Smooth muscle cell (in vitro differentiated cells): ENCODE data around the gene ATG4D. TPM values are rescaled to one million over a fixed set of nuclear protein-coding genes. Genes with fewer than 3 reads are reported as not detected.
"Not testable (repeated sequence)": the region's sequence is repeated elsewhere in the genome, so short reads cannot be mapped to it uniquely, and the experiment has no call there.

Experiments
- DNase-seq: peaks from one replicate; lab custom pipeline; 2025; ENCODE audit not compliant: unreplicated experiment; lab: John Stamatoyannopoulos, UW
- H2AFZ ChIP-seq: fragments of 200-600 bp; sonication (generic); 2 replicates; pipeline ENCODE4 v1.6.0; 2016; ENCODE audit warnings: antibody characterized with exemption, low read depth, mild to moderate bottlenecking
- H3F3A ChIP-seq: fragments of 200-600 bp; sonication (generic); 2 replicates; pipeline ENCODE4 v1.6.0; 2017; ENCODE audit warnings: antibody characterized with exemption, low read depth
- H3K27ac ChIP-seq: fragments of 200-600 bp; sonication (generic); 2 replicates; pipeline ENCODE4 v1.5.1; 2016; ENCODE audit warnings: low read depth, mild to moderate bottlenecking
- H3K27me3 ChIP-seq: fragments of 200-600 bp; sonication (generic); 2 replicates; pipeline ENCODE4 v1.6.1; 2016; ENCODE audit warnings: low read depth, mild to moderate bottlenecking
- H3K36me3 ChIP-seq: fragments of 200-600 bp; sonication (generic); 2 replicates; pipeline ENCODE4 v1.5.1; 2016; ENCODE audit warnings: low read depth
- H3K4me1 ChIP-seq: fragments of 200-600 bp; sonication (generic); 2 replicates; pipeline ENCODE4 v1.5.1; 2016; ENCODE audit warnings: low read depth
- H3K4me2 ChIP-seq: fragments of 200-600 bp; sonication (generic); 2 replicates; pipeline ENCODE4 v1.6.0; 2016; ENCODE audit warnings: mild to moderate bottlenecking
- H3K4me3 ChIP-seq: fragments of 200-600 bp; sonication (generic); 2 replicates; pipeline ENCODE4 v1.5.1; 2016; ENCODE audit warnings: mild to moderate bottlenecking
- H3K79me2 ChIP-seq: fragments of 200-600 bp; sonication (generic); 2 replicates; pipeline ENCODE4 v1.6.0; 2016; ENCODE audit warnings: low read depth, mild to moderate bottlenecking
- H3K9ac ChIP-seq: fragments of 200-600 bp; sonication (generic); 2 replicates; pipeline ENCODE4 v1.6.0; 2016; ENCODE audit warnings: low read depth
- H3K9me3 ChIP-seq: fragments of 200-600 bp; sonication (generic); replicated peaks from 2 replicates; pipeline ENCODE4 v1.5.1; 2016; ENCODE audit warnings: low read depth
- H4K20me1 ChIP-seq: fragments of 200-600 bp; sonication (generic); 2 replicates; pipeline ENCODE4 v1.6.0; 2016; ENCODE audit warnings: low read depth
- WGBS: methylation state at CpG from one replicate; pipeline ENCODE4 v1.1.7; 2016; ENCODE audit warnings: low lambda C conversion rate; 5-methylcytosine and 5-hydroxymethylcytosine counted together
- polyA plus RNA-seq: library from polyadenylated mRNA; unstranded; fragments of >200 nt; fragmentation: Nextera tagmentation; extraction: Ambion mirVana; gene quantifications from 2 replicates; pipeline ENCODE4 v1.2.1, GENCODE V29; 2016
- total RNA-seq: library from RNA; depleted of rRNA; stranded (reverse); fragments of >200 nt; gene quantifications from 2 replicates; pipeline ENCODE4 v1.2.3, GENCODE V29; 2014
- TF ChIP-seq, protein P1 (sequence below): fragments of 200-600 bp; sonication (generic); IDR thresholded peaks from 2 replicates; pipeline ENCODE4 v1.5.1; 2017; ENCODE audit warnings: borderline replicate concordance, mild to moderate bottlenecking, antibody characterized with exemption; ENCODE audit not compliant: insufficient read depth, poor library complexity, severe bottlenecking

The ATG4D gene
- total and polyA plus RNA-seq, 2 experiments from 2014 or later = 12.9 to 19.0 TPM

DNA sequence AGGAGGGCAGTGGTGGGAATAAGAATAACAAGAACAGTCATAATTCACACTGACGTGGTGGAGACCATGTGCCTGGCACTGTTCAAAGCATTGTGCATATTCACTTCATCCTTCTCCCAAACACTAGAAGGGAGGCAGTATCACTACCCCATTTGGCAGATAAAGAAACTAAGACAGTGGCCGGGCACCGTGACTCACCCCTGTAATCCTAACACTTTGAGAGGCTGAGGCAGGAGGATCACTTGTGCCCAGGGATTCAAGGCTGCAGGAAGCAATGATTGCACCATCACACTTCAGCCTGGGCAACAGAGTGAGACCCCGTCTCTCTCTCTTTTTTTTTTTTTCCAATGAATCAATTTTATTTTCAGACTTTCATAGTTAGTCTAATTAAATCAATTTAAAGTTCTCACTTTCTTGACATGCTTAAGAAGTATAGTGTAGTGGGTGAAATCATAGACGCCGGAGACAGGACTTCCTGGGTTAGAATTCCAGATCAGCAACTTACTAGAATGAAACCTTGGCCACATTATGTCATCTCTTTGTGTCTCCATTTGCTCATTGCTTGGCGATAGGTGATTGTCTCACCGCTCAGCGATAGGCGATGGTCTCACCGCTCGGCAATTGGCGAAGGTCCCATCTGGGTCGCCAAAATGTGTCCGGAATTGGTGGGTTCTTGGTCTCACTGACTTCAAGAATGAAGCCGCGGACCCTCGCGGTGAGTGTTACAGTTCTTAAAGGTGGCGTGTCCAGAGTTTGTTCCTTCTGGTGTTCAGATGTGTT, 5.3 kb upstream of the ATG4D start:
- H3K4me2 ChIP-seq = no peak overlapping the region
- no peaks in the 10 kb centered on the region for H3K9me3 ChIP-seq
- DNase-seq = no peak
- H3K4me1 ChIP-seq = no peaks in the 10 kb centered on the region
- WGBS = 92% methylated on average over 20 of the region's 20 CpGs
- no peak overlapping the region for H2AFZ ChIP-seq
- TF ChIP-seq, protein P1, sequence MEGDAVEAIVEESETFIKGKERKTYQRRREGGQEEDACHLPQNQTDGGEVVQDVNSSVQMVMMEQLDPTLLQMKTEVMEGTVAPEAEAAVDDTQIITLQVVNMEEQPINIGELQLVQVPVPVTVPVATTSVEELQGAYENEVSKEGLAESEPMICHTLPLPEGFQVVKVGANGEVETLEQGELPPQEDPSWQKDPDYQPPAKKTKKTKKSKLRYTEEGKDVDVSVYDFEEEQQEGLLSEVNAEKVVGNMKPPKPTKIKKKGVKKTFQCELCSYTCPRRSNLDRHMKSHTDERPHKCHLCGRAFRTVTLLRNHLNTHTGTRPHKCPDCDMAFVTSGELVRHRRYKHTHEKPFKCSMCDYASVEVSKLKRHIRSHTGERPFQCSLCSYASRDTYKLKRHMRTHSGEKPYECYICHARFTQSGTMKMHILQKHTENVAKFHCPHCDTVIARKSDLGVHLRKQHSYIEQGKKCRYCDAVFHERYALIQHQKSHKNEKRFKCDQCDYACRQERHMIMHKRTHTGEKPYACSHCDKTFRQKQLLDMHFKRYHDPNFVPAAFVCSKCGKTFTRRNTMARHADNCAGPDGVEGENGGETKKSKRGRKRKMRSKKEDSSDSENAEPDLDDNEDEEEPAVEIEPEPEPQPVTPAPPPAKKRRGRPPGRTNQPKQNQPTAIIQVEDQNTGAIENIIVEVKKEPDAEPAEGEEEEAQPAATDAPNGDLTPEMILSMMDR = no peak
- no peaks in the 10 kb centered on the region for H3K27me3 ChIP-seq
- no peaks in the 10 kb centered on the region for H3F3A ChIP-seq
- H3K9ac ChIP-seq = no peak overlapping the region
- H3K79me2 ChIP-seq = no peaks in the 10 kb centered on the region
- H3K27ac ChIP-seq = no peak overlapping the region
- no peaks in the 10 kb centered on the region for H4K20me1 ChIP-seq
- no peak overlapping the region for H3K4me3 ChIP-seq
- H3K36me3 ChIP-seq = no peaks in the 10 kb centered on the region

GRCh38 chr19:10539016-10539415, 4.7 kb upstream of the ATG4D start:
- H4K20me1 ChIP-seq, H3K9ac ChIP-seq, H3K79me2 ChIP-seq, H3K9me3 ChIP-seq, H3K4me2 ChIP-seq, H3K27me3 ChIP-seq, H3K4me1 ChIP-seq, H3K27ac ChIP-seq, DNase-seq, H3F3A ChIP-seq, H3K36me3 ChIP-seq, H2AFZ ChIP-seq, H3K4me3 ChIP-seq: not testable (repeated sequence)
- 93% methylated on average over 7 of the region's 9 CpGs for WGBS

- no peaks in the 10 kb centered on the region for H3F3A ChIP-seq
- H3K36me3 ChIP-seq = no peaks in the 10 kb centered on the region
- TF ChIP-seq, protein P1 = no peak
- no peak overlapping the region for H3K9ac ChIP-seq
- no peak for DNase-seq
- peak overlapping the region; percentile 83 for H3K4me2 ChIP-seq
- H3K4me3 ChIP-seq = peak overlapping the region; percentile 96
- H3K9me3 ChIP-seq = no peaks in the 10 kb centered on the region
- no peaks in the 10 kb centered on the region for H3K27me3 ChIP-seq
- no peak overlapping the region for H3K27ac ChIP-seq
- peaks cover 6% of the 10 kb centered on the region for H3K4me1 ChIP-seq
- H3K79me2 ChIP-seq = peaks cover 35% of the 10 kb centered on the region
- WGBS = 82% methylated on average over 8 of the region's 8 CpGs
- H4K20me1 ChIP-seq = peaks cover under 1% of the 10 kb centered on the region
- H2AFZ ChIP-seq = no peak overlapping the region
These were observed 665 bp upstream of the ATG4D start for GRCh38 chr19:10543059-10543419.

DNA sequence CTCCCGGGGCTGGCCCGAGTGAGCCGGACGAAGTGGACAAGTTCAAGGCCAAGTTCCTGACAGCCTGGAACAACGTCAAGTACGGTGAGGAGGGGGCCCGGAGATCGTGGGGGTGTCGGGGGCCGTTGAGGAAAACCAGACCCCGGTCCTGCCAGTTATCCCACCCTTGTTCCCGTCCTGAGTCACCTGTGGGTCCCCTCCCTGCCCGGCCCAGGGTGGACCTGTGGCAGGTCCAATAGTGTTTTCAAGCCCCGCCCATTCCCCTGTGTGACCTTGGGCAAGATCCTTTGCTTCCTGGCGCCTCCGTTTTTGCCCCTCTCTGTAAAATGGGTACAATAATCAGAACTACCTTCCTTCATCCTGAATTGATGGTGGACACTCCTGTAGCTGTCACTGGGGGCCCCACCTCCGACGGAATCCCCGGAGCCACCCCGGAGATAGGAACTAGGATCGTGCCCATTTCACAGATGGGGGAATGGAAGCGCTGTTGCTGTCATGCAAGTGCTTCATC, 593 bp downstream of the ATG4D start:
- H3F3A ChIP-seq = no peaks in the 10 kb centered on the region
- 34% methylated on average over 17 of the region's 22 CpGs for WGBS
- H3K27ac ChIP-seq = no peak overlapping the region
- H3K27me3 ChIP-seq = no peaks in the 10 kb centered on the region
- peaks cover 35% of the 10 kb centered on the region for H3K79me2 ChIP-seq
- H3K4me1 ChIP-seq = peaks cover 6% of the 10 kb centered on the region
- no peak for DNase-seq
- H3K9ac ChIP-seq = peak overlapping the region; percentile 87
- H2AFZ ChIP-seq = peak overlapping the region; percentile 87
- peak overlapping the region; percentile 83 for H3K4me2 ChIP-seq
- H3K9me3 ChIP-seq = no peaks in the 10 kb centered on the region
- peaks cover 9% of the 10 kb centered on the region for H4K20me1 ChIP-seq
- TF ChIP-seq, protein P1 = no peak
- no peaks in the 10 kb centered on the region for H3K36me3 ChIP-seq
- peak overlapping the region; percentile 96 for H3K4me3 ChIP-seq
